NCI-H2029 (cell line): ENCODE results near the gene TMEM184C.
A peak's percentile ranks its signal among the peaks of the same experiment; 100 is the strongest.

ENCODE experiments used
- DNase-seq: peaks from one replicate; lab custom pipeline; 2025; lab: John Stamatoyannopoulos, UW

The TMEM184C gene

GRCh38 chr4:147655639-147656038 lies 38.4 kb downstream of the TMEM184C start:
- no peak for DNase-seq

- no peak for DNase-seq
Measured at GRCh38 chr4:147658501-147658900, 41.3 kb downstream of the TMEM184C start.

- DNase-seq, result no peak
Measured at GRCh38 chr4:147674073-147674472, 56.9 kb downstream of the TMEM184C start.

- DNase-seq, result no peak
Measured at GRCh38 chr4:147674496-147674895, 57.3 kb downstream of the TMEM184C start.

GRCh38 chr4:147678106-147678505 lies 60.9 kb downstream of the TMEM184C start:
- DNase-seq, result no peak

- DNase-seq, result no peak
Measured at GRCh38 chr4:147678796-147679549, 61.8 kb downstream of the TMEM184C start.

- DNase-seq, result no peak
Measured at GRCh38 chr4:147682755-147683154, 65.6 kb downstream of the TMEM184C start.

GRCh38 chr4:147683188-147683591 lies 66.0 kb downstream of the TMEM184C start:
- no peak for DNase-seq

GRCh38 chr4:147683717-147684700 lies 66.8 kb downstream of the TMEM184C start, which contains the start of gene PRMT9:
PRMT9 (minus strand) TSS chr4:147684163; CDS start chr4:147683987, 176 bp downstream.
- peak; percentile 71 for DNase-seq

- DNase-seq, result no peak
Measured at GRCh38 chr4:147689067-147689466, 71.9 kb downstream of the TMEM184C start.

GRCh38 chr4:147691820-147692219 lies 74.6 kb downstream of the TMEM184C start:
- DNase-seq, result no peak

- no peak for DNase-seq
Measured at GRCh38 chr4:147693218-147693617, 76.0 kb downstream of the TMEM184C start.

GRCh38 chr4:147696866-147697265 lies 79.7 kb downstream of the TMEM184C start:
- DNase-seq, result no peak

GRCh38 chr4:147704846-147705245 lies 87.6 kb downstream of the TMEM184C start:
- DNase-seq, result no peak

GRCh38 chr4:147707892-147708672 lies 90.9 kb downstream of the TMEM184C start:
- no peak for DNase-seq

GRCh38 chr4:147709999-147710398 lies 92.8 kb downstream of the TMEM184C start:
- no peak for DNase-seq

- DNase-seq, result no peak
Measured at GRCh38 chr4:147714575-147715401, 97.6 kb downstream of the TMEM184C start.

- DNase-seq, result no peak
Measured at GRCh38 chr4:147717878-147718277, 100.7 kb downstream of the TMEM184C start.
